HG03064 (cell line): ENCODE measurements around the gene FLNC.

Source experiments
- ATAC-seq: cut with Tn5 transposase; IDR thresholded peaks from one replicate; pipeline ENCODE4 v1.9.1; 2021; ENCODE audit warnings: low read depth; ENCODE audit not compliant: unreplicated experiment

FLNC gene

GRCh38 chr7:128875523-128875948 is 45.3 kb downstream of the FLNC start:
- ATAC-seq = no peak

GRCh38 chr7:128876127-128876526 is 45.9 kb downstream of the FLNC start:
- no peak for ATAC-seq

- no peak for ATAC-seq
These were observed 46.4 kb downstream of the FLNC start for GRCh38 chr7:128876586-128876977.

GRCh38 chr7:128876978-128877755 is 47.0 kb downstream of the FLNC start:
- ATAC-seq = no peak

- ATAC-seq = no peak
These were observed 47.5 kb downstream of the FLNC start for GRCh38 chr7:128877756-128878120.

- no peak for ATAC-seq
These were observed 48.3 kb downstream of the FLNC start for GRCh38 chr7:128878226-128879105.

- no peak for ATAC-seq
These were observed 49.3 kb downstream of the FLNC start for GRCh38 chr7:128879461-128879938.

GRCh38 chr7:128879939-128880746 is 49.9 kb downstream of the FLNC start:
- no peak for ATAC-seq

GRCh38 chr7:128880791-128881457 is 50.7 kb downstream of the FLNC start:
- no peak for ATAC-seq

- ATAC-seq = no peak
These were observed 51.4 kb downstream of the FLNC start for GRCh38 chr7:128881458-128882125.

GRCh38 chr7:128882134-128882533 is 51.9 kb downstream of the FLNC start:
- ATAC-seq = no peak

GRCh38 chr7:128883622-128884448 is 53.6 kb downstream of the FLNC start:
- peak; percentile 61 for ATAC-seq

- no peak for ATAC-seq
These were observed 54.6 kb downstream of the FLNC start for GRCh38 chr7:128884561-128885369.

GRCh38 chr7:128885370-128886187 is 55.4 kb downstream of the FLNC start:
- no peak for ATAC-seq

- ATAC-seq = no peak
These were observed 56.4 kb downstream of the FLNC start for GRCh38 chr7:128886391-128887168.
